Activated naive CD4-positive, alpha-beta T cell (primary cell): ENCODE data around the gene FOXP4.

Source experiments
- DNase-seq, 4 experiments: peaks; one replicate each; lab custom pipeline; 2025; lab: John Stamatoyannopoulos, UW

Gene FOXP4, protein sequence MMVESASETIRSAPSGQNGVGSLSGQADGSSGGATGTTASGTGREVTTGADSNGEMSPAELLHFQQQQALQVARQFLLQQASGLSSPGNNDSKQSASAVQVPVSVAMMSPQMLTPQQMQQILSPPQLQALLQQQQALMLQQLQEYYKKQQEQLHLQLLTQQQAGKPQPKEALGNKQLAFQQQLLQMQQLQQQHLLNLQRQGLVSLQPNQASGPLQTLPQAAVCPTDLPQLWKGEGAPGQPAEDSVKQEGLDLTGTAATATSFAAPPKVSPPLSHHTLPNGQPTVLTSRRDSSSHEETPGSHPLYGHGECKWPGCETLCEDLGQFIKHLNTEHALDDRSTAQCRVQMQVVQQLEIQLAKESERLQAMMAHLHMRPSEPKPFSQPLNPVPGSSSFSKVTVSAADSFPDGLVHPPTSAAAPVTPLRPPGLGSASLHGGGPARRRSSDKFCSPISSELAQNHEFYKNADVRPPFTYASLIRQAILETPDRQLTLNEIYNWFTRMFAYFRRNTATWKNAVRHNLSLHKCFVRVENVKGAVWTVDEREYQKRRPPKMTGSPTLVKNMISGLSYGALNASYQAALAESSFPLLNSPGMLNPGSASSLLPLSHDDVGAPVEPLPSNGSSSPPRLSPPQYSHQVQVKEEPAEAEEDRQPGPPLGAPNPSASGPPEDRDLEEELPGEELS

DNA sequence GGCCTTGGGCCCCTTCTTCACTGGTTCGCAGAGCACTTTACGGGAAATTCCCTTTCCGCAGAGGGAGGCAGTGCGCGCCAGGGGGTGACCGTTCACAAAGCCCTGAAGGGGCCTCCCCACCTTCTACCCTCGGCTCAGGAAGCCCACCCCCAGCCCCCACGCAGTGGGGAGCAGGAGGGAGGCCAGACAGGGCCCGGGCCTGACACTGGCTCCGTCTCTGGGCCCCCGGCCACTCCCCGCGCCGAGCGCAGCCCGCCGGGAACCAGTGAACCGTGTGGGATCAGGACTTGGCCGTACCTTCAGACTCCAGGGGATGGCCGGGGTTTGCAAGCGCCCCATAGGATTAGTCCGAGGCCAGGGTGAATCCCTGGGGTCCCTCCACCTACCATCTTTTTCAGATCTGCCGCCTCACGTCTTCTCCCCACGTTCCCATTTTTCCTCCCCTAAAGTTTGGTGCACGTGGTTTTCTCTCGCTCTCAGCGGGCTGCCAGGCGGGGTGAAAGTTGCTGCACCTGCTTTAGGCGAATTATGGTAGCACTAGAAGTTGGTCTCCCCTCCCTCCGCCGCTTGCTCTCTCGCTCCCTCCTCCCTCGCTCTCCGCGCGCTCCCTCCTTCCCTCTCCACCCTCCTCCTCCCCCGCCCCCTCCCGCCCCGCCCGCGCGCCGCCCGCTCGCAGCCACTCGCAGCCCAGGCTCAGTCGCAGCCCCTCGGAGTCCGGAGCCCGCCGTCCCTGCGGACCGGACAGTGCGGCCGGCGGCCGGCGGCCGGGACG is at the start of gene FOXP4:
Gene FOXP4, plus strand, starts transcription at position 679 of the 772 bp plus-strand sequence. CDS start 19,380 bp downstream, outside the sequence.
- DNase-seq = peak; percentile 40 to 72 (median 56)

GRCh38 chr6:41497573-41497972 is 48.6 kb upstream of the FOXP4 start:
- no peak for DNase-seq

DNA sequence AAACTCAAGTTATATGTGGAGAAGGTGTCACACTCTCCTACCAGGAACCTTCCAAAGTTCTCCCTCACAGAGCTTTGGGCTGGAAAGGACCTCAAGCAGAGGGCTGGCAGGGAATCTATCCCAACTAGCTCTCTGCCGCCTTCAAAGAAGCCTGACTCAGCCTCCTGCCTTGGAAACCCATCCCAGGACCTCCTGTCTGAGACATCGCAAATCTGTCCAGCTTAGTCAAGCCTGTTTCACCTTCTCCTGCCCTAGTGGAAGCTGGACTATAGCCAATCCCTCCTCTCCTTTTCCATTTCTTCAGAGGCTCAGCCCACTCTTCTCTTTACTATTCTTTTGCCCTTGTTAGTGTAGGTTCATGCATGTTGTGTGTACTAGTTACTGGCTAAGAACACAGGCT is 48.2 kb upstream of the FOXP4 start:
- DNase-seq = no peak

- no peak for DNase-seq
Measured at GRCh38 chr6:41498968-41499599, 47.1 kb upstream of the FOXP4 start.

GRCh38 chr6:41500561-41500960 is 45.6 kb upstream of the FOXP4 start:
- no peak for DNase-seq

DNA sequence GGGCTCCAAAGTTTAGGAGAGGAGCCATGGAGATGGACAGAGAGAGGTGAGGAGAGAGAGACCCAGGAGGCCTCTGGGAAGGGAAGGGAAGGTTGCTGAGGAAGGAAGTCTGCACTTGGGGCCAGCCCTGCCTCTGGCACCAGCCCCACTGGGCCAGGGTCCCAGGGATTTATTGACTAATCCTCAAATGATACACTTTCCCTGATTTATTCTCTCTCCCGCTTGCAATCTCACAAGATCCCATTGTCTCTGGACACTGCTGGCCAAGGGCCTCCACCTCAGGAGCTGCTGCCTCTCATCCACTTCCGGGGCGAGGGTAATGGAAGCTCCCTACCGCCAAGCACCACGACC is 43.6 kb upstream of the FOXP4 start:
- DNase-seq = no peak

DNA sequence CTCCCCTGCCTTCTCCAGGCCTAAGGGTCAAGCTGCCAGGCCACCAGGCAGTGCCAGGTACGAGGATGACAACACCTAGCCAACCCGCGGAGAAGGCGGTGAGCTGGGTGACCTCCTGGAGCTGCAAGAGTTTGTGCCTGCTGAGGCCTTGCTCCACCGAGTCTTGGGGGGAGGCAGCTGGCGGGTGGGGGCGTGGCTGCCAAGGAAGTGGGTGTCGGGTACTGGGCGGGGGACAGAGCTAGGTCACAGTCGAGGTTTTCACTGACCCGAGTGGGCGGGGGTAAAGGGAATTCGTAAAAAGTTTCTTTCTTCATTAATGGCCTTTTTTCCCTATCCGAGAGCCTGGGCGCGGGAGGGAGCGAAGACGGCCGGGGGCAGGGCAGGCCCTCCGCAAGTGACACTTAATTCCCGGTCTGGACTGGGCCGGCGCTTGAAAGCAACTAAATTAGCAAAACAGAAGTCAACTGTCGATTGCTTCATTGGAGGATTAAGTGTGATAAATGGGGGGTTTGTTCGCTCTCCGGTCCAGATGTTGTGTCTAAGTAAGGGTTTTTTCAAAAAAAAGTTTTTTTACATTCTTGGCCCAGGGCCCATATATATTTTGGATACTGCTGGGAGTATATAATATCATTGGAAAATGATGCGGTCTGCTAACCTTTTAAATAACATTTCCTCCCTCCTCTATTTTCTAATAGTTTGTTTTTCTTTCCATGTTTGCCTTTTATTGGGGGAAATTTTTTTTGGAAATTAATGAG is 43.1 kb upstream of the FOXP4 start:
- no peak for DNase-seq

GRCh38 chr6:41503827-41504465 is 42.2 kb upstream of the FOXP4 start:
- no peak for DNase-seq

DNA sequence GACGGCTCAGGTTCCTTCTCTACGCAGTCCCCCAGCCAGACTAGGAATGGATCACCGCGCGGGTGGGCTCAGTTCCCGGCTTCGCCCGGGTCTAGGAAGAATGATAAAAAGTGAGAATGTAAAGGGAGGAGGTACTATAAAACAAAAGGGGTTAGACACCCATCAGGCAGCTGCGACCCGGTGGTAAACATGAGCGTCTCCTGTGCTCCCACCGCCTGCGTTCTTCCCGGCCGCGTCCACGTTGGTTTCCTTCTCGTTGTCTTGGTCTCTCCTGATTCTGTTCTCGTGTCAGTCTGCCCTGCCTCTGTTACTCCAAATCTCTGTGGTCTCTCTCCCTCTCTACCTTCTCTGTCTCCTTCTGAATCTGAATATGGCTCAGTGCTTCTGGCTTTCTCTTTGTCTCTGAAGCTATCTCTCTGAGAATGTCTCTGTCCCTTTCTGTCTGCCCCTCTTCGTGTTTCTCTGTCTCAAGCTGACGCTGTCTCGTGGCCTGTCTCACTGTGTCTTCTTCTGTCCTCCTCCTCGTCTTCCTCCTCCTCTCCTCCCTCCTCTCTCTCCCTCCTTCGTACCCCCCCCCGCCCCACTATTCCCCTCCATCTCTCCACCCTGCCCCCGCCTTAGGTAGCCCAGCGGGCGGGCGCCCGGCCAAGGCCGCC is 41.6 kb upstream of the FOXP4 start:
- no peak for DNase-seq

GRCh38 chr6:41505122-41506049 is 40.8 kb upstream of the FOXP4 start:
- no peak for DNase-seq

- DNase-seq = no peak
Measured at GRCh38 chr6:41508479-41508878, 37.7 kb upstream of the FOXP4 start.

- DNase-seq = no peak
Measured at GRCh38 chr6:41509580-41509979, 36.6 kb upstream of the FOXP4 start.

DNA sequence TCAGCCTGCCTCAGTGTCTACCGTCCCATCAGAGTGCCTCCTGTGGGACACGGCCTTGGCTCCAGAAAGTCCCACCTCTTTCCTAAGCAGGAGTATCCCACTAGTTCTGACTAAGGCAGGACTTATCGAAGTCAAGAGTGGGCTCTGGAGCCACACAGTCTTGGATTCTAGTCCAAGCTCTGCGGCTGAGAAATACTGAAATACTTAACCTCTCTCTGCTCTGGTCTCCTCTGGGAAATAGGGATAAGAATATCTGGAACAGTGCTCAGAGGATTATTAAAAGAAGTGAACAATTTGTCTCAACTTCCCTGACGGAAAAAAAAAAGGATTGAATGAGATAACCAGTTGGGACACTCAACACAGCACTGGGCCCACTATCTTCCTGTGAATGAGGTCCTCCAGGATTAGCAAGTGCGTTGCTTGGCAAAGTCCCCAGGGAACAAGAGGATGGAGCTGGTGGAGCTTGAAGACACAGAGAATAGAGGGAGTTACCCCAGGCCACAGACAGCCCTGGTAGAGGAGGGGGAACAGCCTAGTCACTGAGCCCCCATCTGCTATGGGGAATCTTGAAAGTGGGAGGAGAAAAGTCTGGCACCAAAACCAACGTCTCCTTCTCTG is 34.6 kb upstream of the FOXP4 start:
- no peak for DNase-seq

- no peak for DNase-seq
Measured at GRCh38 chr6:41512146-41512701, 34.0 kb upstream of the FOXP4 start.

DNA sequence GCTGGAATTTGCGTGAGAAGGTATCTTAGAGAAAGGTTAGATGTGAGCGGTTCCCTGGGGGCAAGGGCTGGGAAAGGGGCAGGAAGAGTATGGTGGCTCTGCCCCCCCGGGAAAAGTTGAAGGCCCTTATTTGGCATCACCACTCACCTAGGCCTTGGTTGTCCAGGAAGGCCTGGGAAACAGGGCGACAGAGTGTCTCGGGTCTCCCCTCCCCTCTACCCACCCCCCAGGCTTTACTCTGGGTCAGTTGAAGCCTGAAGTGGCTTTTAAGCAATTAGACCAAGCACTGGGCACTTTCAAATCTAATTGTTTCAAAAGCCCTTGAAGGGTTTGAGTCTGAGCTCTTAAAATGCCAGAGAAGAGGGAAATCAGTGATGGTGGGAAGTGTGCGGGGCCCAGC is 30.2 kb upstream of the FOXP4 start:
- DNase-seq = no peak

DNA sequence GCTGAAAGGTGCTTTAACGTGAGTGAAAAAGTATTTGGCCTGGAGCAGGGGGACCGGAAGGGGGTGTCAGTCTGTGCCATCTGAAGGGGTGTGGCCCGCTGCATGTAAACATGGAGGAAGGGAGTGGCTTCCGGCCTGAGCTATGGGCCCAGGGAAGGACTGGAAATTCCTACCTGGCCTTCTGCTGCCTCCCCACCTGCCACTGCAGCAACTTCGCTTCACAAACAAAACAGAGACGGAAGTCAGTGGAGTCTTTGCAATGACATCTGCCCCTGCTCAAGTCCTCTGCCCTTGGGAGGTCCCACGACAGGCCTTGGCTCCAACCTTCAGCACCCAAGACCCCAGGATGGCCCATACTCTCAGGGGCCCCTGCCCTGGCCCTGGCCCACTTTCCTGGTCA is 28.1 kb upstream of the FOXP4 start:
- no peak for DNase-seq

DNA sequence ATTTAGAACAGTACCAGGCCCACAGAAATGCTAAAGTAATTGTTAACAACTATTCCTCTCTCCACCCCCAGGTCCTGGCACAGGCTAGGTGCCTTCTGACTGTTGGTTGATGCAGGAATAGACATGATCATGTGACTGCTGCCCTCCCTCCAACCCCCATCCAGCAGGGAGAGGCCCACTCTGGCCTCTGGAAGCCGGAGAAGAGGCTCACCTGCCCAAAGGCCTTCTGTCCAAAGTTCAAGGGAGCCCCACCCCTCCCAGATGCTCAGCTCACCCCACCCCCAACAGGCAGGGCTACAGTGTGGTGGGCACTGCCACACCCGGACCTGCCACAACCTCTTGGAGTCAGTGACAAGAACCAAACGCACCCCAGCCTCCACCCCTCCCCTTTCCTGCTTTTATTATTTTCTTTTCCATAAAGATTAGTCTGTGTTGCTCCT is 26.9 kb upstream of the FOXP4 start:
- no peak for DNase-seq
